Left lung (tissue), 10 donors: ENCODE results near the gene PCSK5. TPM values are rescaled to one million over a fixed set of nuclear protein-coding genes. Genes with fewer than 3 reads are reported as not detected.

Experiments
- ATAC-seq: fragments of 200-7000 bp; cut with Tn5 transposase; one replicate; pipeline ENCODE4 v1.9.1; 2020; ENCODE audit warnings: moderate library complexity
- DNase-seq, 4 donors: peaks; one replicate each; pipeline ENCODE4 v3.0.0-alpha.2; 2013 to 2020
- H3K27ac ChIP-seq, 2 donors: fragments of 200-600 bp; sonication (generic) in 1 of 2; one replicate each; pipeline versions ENCODE4 v1.5.0 to v1.8.0; 2020 to 2021
- H3K27me3 ChIP-seq, 2 donors: fragments of 200-600 bp; sonication (generic) in 1 of 2; one replicate each; pipeline versions ENCODE4 v1.5.0 to v1.8.0; 2020 to 2021
- H3K36me3 ChIP-seq, 2 donors: fragments of 200-600 bp; sonication (generic) in 1 of 2; one replicate each; pipeline versions ENCODE4 v1.5.0 to v1.8.0; 2020 to 2021
- H3K4me1 ChIP-seq, 2 donors: fragments of 200-600 bp; one replicate each; pipeline ENCODE4 v1.8.0; 2021
- H3K4me3 ChIP-seq, 2 donors: fragments of 200-600 bp; sonication (generic) in 1 of 2; one replicate each; pipeline versions ENCODE4 v1.5.0 to v1.8.0; 2020 to 2021; ENCODE audit warnings: mild to moderate bottlenecking in 1 of 2
- H3K9me3 ChIP-seq, 2 donors: fragments of 200-600 bp; sonication (generic) in 1 of 2; one replicate each; pipeline versions ENCODE4 v1.5.0 to v1.8.0; 2020 to 2021
- CTCF ChIP-seq, 2 donors: fragments of 200-600 bp; sonication (generic) in 1 of 2; IDR thresholded peaks; one replicate each; pipeline versions ENCODE4 v1.5.0 to v1.8.0; 2021; ENCODE audit warnings: antibody characterized with exemption in 2 of 2
- intact Hi-C, 2 donors: fragments of 100-400 bp; cut with DNase I; formaldehyde crosslinking; loops; one replicate each; pipeline versions ENCODE4 v1.11.2 to v1.14.2; 2022
- polyA plus RNA-seq, 6 donors: library from polyadenylated mRNA; unstranded; fragments of 120-200 nt; gene quantifications; one replicate each; pipeline ENCODE4 v1.2.1, GENCODE V29; 2013; ENCODE audit not compliant: insufficient read length in 6 of 6
- total RNA-seq, 2 donors: library from RNA; stranded (reverse); fragmentation: NEBNext Ultra II Directional; extraction: Animal tissue kit (Norgen Biotek cat#: 25700); gene quantifications; one replicate each; pipeline ENCODE4 v1.2.1, GENCODE V29; 2021
- donor health status: DM: no; HTN: yes; CAD: no.
- donor health status: DM: no; HTN: no; CAD: no.

Gene PCSK5
- total and polyA plus RNA-seq, 8 donors, result 6.8 to 20.3 (median 11.3) TPM

GRCh38 chr9:76159293-76159926, 268.9 kb downstream of the PCSK5 start:
- Histone ChIP-seq H3K4me1 (no peaks in the 10 kb centered on the region), H3K4me3 (no peak overlapping the region), H3K9me3 (no peaks in the 10 kb centered on the region), H3K27ac (no peak overlapping the region), H3K36me3 (peaks cover 0 to 19% of the 10 kb centered on the region in 2 donors), H3K27me3 (no peaks in the 10 kb centered on the region)
- DNase-seq, result no peak
- no peak for TF ChIP-seq CTCF (IDR thresholded peaks at IDR 0.05)
- peak; percentile 45 for ATAC-seq
- intact Hi-C loops, result no loop called here

- Histone ChIP-seq H3K27me3 (no peaks in the 10 kb centered on the region), H3K4me3 (no peak overlapping the region), H3K27ac (no peak overlapping the region), H3K4me1 (no peaks in the 10 kb centered on the region), H3K9me3 (no peaks in the 10 kb centered on the region), H3K36me3 (peaks cover 0 to 19% of the 10 kb centered on the region in 2 donors)
- TF ChIP-seq CTCF (IDR thresholded peaks at IDR 0.05), result no peak
- DNase-seq (no peak), ATAC-seq (no peak)
- intact Hi-C loops, result no loop called here
Observed at GRCh38 chr9:76161106-76161505, 270.6 kb downstream of the PCSK5 start.

- H3K36me3 ChIP-seq, result peaks cover 0 to 19% of the 10 kb centered on the region in 2 donors
Observed at GRCh38 chr9:76161541-76161940, 271.1 kb downstream of the PCSK5 start.

GRCh38 chr9:76162086-76162730, 271.7 kb downstream of the PCSK5 start:
- H3K4me1 ChIP-seq, result no peaks in the 10 kb centered on the region
- H3K4me3 ChIP-seq, result no peak overlapping the region
- peak overlapping the region in 1 of 2 donors; percentile 40 for H3K27ac ChIP-seq
- no peak for DNase-seq
- no peak for ATAC-seq
- no peaks in the 10 kb centered on the region for H3K27me3 ChIP-seq
- H3K36me3 ChIP-seq, result peaks cover 0 to 19% of the 10 kb centered on the region in 2 donors
- no peak for TF ChIP-seq CTCF (IDR thresholded peaks at IDR 0.05)
- H3K9me3 ChIP-seq, result no peaks in the 10 kb centered on the region
- intact Hi-C loops, result no loop called here

More at GRCh38 chr9:76161541-76161940, 271.1 kb downstream of the PCSK5 start:
- ATAC-seq, result peak; percentile 13
- Histone ChIP-seq H3K9me3 (no peaks in the 10 kb centered on the region), H3K27me3 (no peaks in the 10 kb centered on the region), H3K4me1 (no peaks in the 10 kb centered on the region), H3K27ac (peak overlapping the region in 1 of 2 donors; percentile 40), H3K4me3 (no peak overlapping the region)
- intact Hi-C loops, result no loop called here
- DNase-seq, result peak in 2 of 4 donors; percentile 58 to 77
- TF ChIP-seq CTCF (IDR thresholded peaks at IDR 0.05), result no peak

GRCh38 chr9:76162751-76163500, 272.5 kb downstream of the PCSK5 start:
- DNase-seq, result no peak
- no peak for TF ChIP-seq CTCF (IDR thresholded peaks at IDR 0.05)
- Histone ChIP-seq H3K27ac (peak overlapping the region in 1 of 2 donors; percentile 40), H3K27me3 (no peaks in the 10 kb centered on the region), H3K4me3 (no peak overlapping the region), H3K9me3 (no peaks in the 10 kb centered on the region), H3K4me1 (no peaks in the 10 kb centered on the region), H3K36me3 (peaks cover 0 to 19% of the 10 kb centered on the region in 2 donors)
- ATAC-seq, result peak; percentile 28
- intact Hi-C loops, result no loop called here
